Suprapubic skin (tissue), 4 donors: ENCODE measurements around the gene COL9A3. TPM values are rescaled to one million over a fixed set of nuclear protein-coding genes. Genes with fewer than 3 reads are reported as not detected.

ENCODE experiments used
- DNase-seq, 2 donors: peaks; one replicate each; pipeline ENCODE4 v3.0.0-alpha.2; 2019; ENCODE audit warnings: low spot score in 2 of 2
- H3K27ac ChIP-seq: fragments of 200-600 bp; sonication (generic); one replicate; pipeline ENCODE4 v1.5.1; 2019
- H3K27me3 ChIP-seq: fragments of 200-600 bp; sonication (generic); one replicate; pipeline ENCODE4 v1.5.1; 2019
- H3K36me3 ChIP-seq: fragments of 200-600 bp; sonication (generic); one replicate; pipeline ENCODE4 v1.5.1; 2019
- H3K4me1 ChIP-seq: fragments of 200-600 bp; sonication (generic); one replicate; pipeline ENCODE4 v1.5.1; 2019
- H3K4me3 ChIP-seq: fragments of 200-600 bp; sonication (generic); one replicate; pipeline ENCODE4 v1.5.1; 2019; ENCODE audit warnings: mild to moderate bottlenecking
- H3K9me3 ChIP-seq: fragments of 200-600 bp; sonication (generic); one replicate; pipeline ENCODE4 v1.5.1; 2019
- EP300 ChIP-seq: sonication (generic); formaldehyde crosslinking; IDR thresholded peaks from one replicate; pipeline ENCODE4 v1.6.1; 2017; ENCODE audit warnings: antibody characterized with exemption
- POLR2A ChIP-seq, 2 donors: fragments of 450-650 bp; IDR thresholded peaks; one replicate each; pipeline ENCODE4 v1.6.1; 2017; ENCODE audit warnings: antibody characterized with exemption in 2 of 2, mild to moderate bottlenecking in 2 of 2, moderate library complexity in 2 of 2
- POLR2AphosphoS5 ChIP-seq, 3 donors: sonication (generic); formaldehyde crosslinking; IDR thresholded peaks; one replicate each; pipeline ENCODE4 v1.6.1; 2017; ENCODE audit warnings: antibody characterized with exemption in 3 of 3
- WGBS: methylation state at CpG from one replicate; pipeline ENCODE4 v1.1.5; 2018; 5-methylcytosine and 5-hydroxymethylcytosine counted together
- total RNA-seq, 4 donors: library from RNA; depleted of rRNA; stranded (reverse); fragments of >200 nt; gene quantifications; one replicate each; pipeline ENCODE4 v1.1.0, GENCODE V29; 2016
- TF ChIP-seq, protein P1 (sequence below), 2 donors: fragments of 200-600 bp in 1 of 2; fragments of 450-650 bp in 1 of 2; sonication (generic) in 1 of 2; IDR thresholded peaks; one replicate each; pipeline ENCODE4 v1.5.1; 2016 to 2019; ENCODE audit warnings: antibody characterized with exemption in 2 of 2, mild to moderate bottlenecking in 1 of 2, moderate library complexity in 1 of 2

The COL9A3 gene
- total RNA-seq, 4 donors from 2014 or later = 6.1 to 11.3 (median 8.1) TPM

DNA sequence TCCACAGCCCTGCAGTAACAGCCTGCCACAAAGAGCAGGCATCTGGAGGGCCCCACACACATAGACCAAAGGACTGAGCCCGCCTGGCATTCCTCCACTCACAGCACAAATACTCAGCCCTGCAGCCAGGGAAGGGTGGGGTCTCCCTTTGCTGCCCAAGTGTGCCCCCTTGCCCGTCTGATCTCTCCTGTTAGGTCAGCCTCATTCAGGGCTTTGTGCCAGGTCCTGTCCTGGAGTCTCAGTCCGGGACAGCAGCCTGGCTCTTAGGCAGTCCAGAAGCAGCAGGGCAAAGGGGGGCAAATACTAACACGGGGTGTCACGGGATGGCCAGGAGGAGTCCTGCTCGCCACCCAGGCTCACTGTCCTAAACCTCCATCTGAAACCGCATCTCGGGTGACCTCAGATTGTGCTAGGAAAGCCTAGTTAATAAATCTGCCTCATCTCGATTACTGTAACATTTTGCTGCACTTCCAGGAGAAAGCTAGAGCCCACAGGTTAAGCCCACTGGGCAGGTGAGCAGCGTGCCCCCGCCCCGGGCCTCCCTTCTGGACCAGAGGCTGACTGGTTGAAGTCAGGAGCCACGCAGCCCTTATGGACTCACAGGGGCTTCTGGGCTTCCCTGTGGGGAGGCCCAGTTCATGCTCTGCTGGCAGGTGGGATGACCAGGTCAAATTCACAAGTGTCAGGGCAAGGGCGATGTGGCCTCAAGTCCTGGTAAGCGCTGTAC is 15.4 kb upstream of the COL9A3 start:
- WGBS = 60% methylated on average over 1 of the region's 15 CpGs
- TF ChIP-seq POLR2A (IDR thresholded peaks at IDR 0.05) (no peak), POLR2AphosphoS5 (IDR thresholded peaks at IDR 0.05) (no peak), EP300 (no peak)
- TF ChIP-seq, protein P1, sequence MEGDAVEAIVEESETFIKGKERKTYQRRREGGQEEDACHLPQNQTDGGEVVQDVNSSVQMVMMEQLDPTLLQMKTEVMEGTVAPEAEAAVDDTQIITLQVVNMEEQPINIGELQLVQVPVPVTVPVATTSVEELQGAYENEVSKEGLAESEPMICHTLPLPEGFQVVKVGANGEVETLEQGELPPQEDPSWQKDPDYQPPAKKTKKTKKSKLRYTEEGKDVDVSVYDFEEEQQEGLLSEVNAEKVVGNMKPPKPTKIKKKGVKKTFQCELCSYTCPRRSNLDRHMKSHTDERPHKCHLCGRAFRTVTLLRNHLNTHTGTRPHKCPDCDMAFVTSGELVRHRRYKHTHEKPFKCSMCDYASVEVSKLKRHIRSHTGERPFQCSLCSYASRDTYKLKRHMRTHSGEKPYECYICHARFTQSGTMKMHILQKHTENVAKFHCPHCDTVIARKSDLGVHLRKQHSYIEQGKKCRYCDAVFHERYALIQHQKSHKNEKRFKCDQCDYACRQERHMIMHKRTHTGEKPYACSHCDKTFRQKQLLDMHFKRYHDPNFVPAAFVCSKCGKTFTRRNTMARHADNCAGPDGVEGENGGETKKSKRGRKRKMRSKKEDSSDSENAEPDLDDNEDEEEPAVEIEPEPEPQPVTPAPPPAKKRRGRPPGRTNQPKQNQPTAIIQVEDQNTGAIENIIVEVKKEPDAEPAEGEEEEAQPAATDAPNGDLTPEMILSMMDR (IDR thresholded peaks at IDR 0.05) = no peak

DNA sequence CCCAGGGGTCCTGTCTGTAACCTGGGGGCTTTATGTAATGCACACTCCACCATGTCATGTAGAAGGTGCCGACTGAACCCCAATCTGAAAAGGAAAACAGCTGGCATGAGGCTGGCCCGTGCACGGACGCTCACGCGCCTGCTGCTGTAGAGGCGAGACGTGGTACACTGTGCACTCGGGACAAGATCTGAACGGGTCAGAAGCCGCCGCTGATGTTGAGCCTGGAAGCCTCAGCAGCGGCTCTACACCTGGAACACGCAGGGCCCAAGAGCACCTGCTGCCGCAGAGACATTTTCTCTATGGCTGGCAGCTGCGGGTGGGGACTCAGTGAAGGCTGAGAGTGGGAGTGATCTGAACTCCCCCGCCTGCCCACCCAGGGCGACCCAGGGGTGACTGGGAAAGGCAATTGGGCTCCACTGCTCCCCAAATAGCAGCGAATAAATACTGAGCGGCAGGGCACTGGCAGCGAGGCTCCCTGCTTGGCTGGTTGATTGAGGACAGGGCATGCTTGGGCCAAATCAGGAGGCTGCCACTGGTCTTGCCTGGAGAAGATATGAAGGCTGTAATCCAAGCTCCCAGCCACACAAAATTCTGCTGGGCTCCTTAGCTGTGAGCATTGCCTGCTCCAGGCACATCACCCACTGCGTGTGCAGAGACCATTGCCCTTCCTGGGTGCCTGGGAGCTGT is 14.7 kb upstream of the COL9A3 start:
- Histone ChIP-seq H3K4me1 (peaks cover 38% of the 10 kb centered on the region), H3K27ac (no peak overlapping the region), H3K4me3 (no peak overlapping the region), H3K27me3 (no peaks in the 10 kb centered on the region), H3K36me3 (peaks cover 40% of the 10 kb centered on the region), H3K9me3 (no peaks in the 10 kb centered on the region)
- 81% methylated on average over 11 of the region's 22 CpGs for WGBS
- DNase-seq = no peak
- TF ChIP-seq EP300 (no peak), POLR2A (IDR thresholded peaks at IDR 0.05) (no peak), POLR2AphosphoS5 (IDR thresholded peaks at IDR 0.05) (no peak)
- TF ChIP-seq, protein P1 (IDR thresholded peaks at IDR 0.05) = no peak

More for the DNA sequence above, 15.4 kb upstream of the COL9A3 start:
- H3K27ac ChIP-seq = no peak overlapping the region
- DNase-seq = no peak
- no peak overlapping the region for H3K4me3 ChIP-seq
- no peaks in the 10 kb centered on the region for H3K9me3 ChIP-seq
- H3K4me1 ChIP-seq = peaks cover 35% of the 10 kb centered on the region
- H3K36me3 ChIP-seq = peaks cover 39% of the 10 kb centered on the region
- no peaks in the 10 kb centered on the region for H3K27me3 ChIP-seq

DNA sequence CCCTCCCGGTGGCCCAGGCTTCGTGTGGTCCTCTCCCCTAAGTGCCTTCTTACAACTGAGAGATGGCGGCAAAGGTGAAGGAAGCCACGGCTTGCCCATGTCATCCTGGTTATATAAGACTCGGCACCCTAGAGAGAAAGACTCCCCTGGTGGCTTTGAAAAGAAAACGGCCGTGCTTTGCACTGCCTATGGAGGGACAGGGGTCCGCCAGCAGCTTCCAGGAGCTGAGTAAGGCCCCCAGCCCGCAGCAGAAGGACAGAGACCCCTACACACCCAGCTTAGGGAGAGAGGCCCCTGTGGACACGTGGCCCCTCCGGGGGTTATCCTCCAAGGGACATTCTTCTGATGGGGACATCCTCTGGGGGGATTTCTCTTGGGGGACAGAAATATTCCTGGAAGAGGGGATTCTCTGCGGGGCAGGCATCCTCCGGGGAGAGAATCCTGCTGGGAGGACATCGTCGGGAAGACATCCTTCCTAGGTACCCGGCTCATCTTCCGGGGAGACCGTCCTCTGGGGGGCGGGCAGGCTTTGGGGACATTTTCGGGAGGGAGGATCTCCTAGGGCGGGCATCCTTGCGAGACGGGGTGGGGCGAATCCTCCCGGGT is 12.7 kb upstream of the COL9A3 start:
- Histone ChIP-seq H3K4me3 (peak overlapping the region; percentile 100), H3K4me1 (peaks cover 42% of the 10 kb centered on the region), H3K9me3 (no peaks in the 10 kb centered on the region), H3K27ac (peak overlapping the region; percentile 88), H3K27me3 (no peaks in the 10 kb centered on the region), H3K36me3 (peaks cover 37% of the 10 kb centered on the region)
- DNase-seq = no peak
- 39% methylated on average over 12 of the region's 25 CpGs for WGBS
- TF ChIP-seq POLR2AphosphoS5 (IDR thresholded peaks at IDR 0.05) = no peak
- no peak for TF ChIP-seq POLR2A (IDR thresholded peaks at IDR 0.05)
- no peak for TF ChIP-seq EP300
- TF ChIP-seq, protein P1 (IDR thresholded peaks at IDR 0.05) = no peak

DNA sequence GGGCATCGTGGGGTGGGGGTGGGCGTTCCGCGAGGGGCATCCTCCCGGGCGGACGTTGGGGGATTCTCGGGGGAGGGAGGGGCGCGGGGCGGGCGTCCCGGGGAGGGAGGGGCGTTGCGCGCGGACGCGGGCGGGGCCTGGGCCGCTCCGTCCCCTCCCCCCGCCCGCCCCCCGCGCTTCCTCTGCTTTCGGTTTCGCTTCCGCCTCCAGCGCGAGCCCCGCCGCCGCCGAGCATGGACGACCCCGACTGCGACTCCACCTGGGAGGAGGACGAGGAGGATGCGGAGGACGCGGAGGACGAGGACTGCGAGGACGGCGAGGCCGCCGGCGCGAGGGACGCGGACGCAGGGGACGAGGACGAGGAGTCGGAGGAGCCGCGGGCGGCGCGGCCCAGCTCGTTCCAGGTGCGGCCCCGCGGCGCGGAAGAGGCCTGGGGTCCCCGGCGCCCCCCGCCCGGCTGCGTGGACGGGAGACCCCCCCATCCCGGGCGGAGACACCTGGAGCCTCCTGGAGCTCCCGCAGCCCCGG is 12.2 kb upstream of the COL9A3 start, which contains the start of gene OGFR:
Gene OGFR (plus strand): TSS at position 209 of the 528 bp plus-strand sequence. CDS start 25 bp downstream, at position 234.
- peak within 1 kb of the TSS; percentile 100 for H3K4me3 ChIP-seq
- TF ChIP-seq POLR2AphosphoS5 (IDR thresholded peaks at IDR 0.05) = peak; percentile 21 to 56 (median 49)
- no peak for TF ChIP-seq POLR2A (IDR thresholded peaks at IDR 0.05)
- peak within 1 kb of the TSS; percentile 88 for H3K27ac ChIP-seq
- H3K9me3 ChIP-seq = no peaks in the 10 kb centered on the region
- H3K27me3 ChIP-seq = no peaks in the 10 kb centered on the region
- 1% methylated on average over 17 of the region's 77 CpGs for WGBS
- DNase-seq = no peak
- H3K4me1 ChIP-seq = peaks cover 42% of the 10 kb centered on the region
- peaks cover 37% of the 10 kb centered on the region for H3K36me3 ChIP-seq

DNA sequence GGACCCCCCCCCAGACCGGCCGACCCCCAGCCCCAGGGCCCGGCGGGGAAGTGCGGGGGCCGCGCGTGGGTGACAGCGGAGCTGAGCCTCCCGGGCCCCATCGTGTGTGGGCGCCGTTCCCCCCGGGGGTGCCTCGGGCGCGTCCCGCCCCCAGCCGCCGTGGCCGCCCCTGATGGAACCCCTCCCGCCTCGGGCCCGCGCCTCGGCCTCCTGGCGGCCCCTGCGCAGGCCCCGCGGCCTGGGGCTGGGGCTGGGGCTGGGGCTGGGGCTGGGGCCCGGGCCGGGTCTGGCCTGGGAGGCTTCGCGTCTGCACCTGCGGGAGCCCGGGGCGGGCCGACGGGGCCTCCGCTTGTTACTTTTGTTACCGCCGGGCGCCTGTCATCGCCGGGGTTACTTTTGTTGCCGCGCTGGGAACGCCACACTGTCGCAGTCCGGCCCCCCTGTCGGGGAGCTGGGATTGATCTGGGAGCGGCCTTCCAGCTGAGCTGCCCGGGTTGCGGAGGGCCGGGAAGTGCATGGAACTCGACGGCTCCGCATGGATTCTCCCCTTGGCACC is 11.6 kb upstream of the COL9A3 start:
- 0% methylated on average over 1 of the region's 58 CpGs for WGBS
- Histone ChIP-seq H3K27ac (peak overlapping the region; percentile 88), H3K36me3 (peaks cover 37% of the 10 kb centered on the region), H3K4me1 (peaks cover 42% of the 10 kb centered on the region), H3K9me3 (no peaks in the 10 kb centered on the region), H3K27me3 (no peaks in the 10 kb centered on the region), H3K4me3 (peak overlapping the region; percentile 100)
- TF ChIP-seq, protein P1 (IDR thresholded peaks at IDR 0.05) = no peak
- TF ChIP-seq POLR2AphosphoS5 (IDR thresholded peaks at IDR 0.05) = no peak
- no peak for TF ChIP-seq EP300
- no peak for TF ChIP-seq POLR2A (IDR thresholded peaks at IDR 0.05)
- DNase-seq = no peak
